NCI-H2107 treated with DMSO at 0.1 percent for 48 hours (cell line): ENCODE results near the gene PMM1.
"Not testable (repeated sequence)": the region's sequence is repeated elsewhere in the genome, so short reads cannot be mapped to it uniquely, and the experiment has no call there.

Experiments used
- DNase-seq: peaks from one replicate; lab custom pipeline; 2025; ENCODE audit not compliant: unreplicated experiment; lab: John Stamatoyannopoulos, UW

PMM1 gene

GRCh38 chr22:41589391-41590241, at the start of gene PMM1:
Gene PMM1, minus strand, starts transcription at chr22:41589840. Its CDS starts 35 bp downstream, at chr22:41589805.
- peak; percentile 91 for DNase-seq

GRCh38 chr22:41638748-41639147, 49.1 kb upstream of the PMM1 start:
- no peak for DNase-seq

GRCh38 chr22:41638124-41638523, 48.5 kb upstream of the PMM1 start:
- no peak for DNase-seq

GRCh38 chr22:41637623-41638022, 48.0 kb upstream of the PMM1 start:
- not testable (repeated sequence) for DNase-seq

- no peak for DNase-seq
Observed at GRCh38 chr22:41636467-41636866, 46.8 kb upstream of the PMM1 start.

- DNase-seq = not testable (repeated sequence)
Observed at GRCh38 chr22:41634610-41635009, 45.0 kb upstream of the PMM1 start.

GRCh38 chr22:41631615-41632014, 42.0 kb upstream of the PMM1 start:
- DNase-seq = not testable (repeated sequence)

- not testable (repeated sequence) for DNase-seq
Observed at GRCh38 chr22:41631115-41631514, 41.5 kb upstream of the PMM1 start.

- no peak for DNase-seq
Observed at GRCh38 chr22:41625577-41625976, 35.9 kb upstream of the PMM1 start.

- no peak for DNase-seq
Observed at GRCh38 chr22:41621911-41622179, 32.2 kb upstream of the PMM1 start.

GRCh38 chr22:41621099-41621910, 31.7 kb upstream of the PMM1 start, which contains the start of gene XRCC6:
Gene XRCC6, plus strand, starts transcription at chr22:41621295. Its CDS starts 710 bp downstream, at chr22:41622005.
- DNase-seq = peak; percentile 97

GRCh38 chr22:41620589-41621098, 31.0 kb upstream of the PMM1 start, which contains the start of gene DESI1:
Gene DESI1, minus strand, starts transcription at chr22:41621043. Its CDS starts 204 bp downstream, at chr22:41620839.
- no peak for DNase-seq

- no peak for DNase-seq
Observed at GRCh38 chr22:41619979-41620588, 30.4 kb upstream of the PMM1 start.

GRCh38 chr22:41613456-41613855, 23.8 kb upstream of the PMM1 start:
- no peak for DNase-seq

- no peak for DNase-seq
Observed at GRCh38 chr22:41612603-41613306, 23.1 kb upstream of the PMM1 start.

GRCh38 chr22:41608386-41608785, 18.7 kb upstream of the PMM1 start:
- no peak for DNase-seq

GRCh38 chr22:41603873-41604332, 14.3 kb upstream of the PMM1 start:
- no peak for DNase-seq

- DNase-seq = no peak
Observed at GRCh38 chr22:41600976-41601375, 11.3 kb upstream of the PMM1 start.

GRCh38 chr22:41598891-41599635, 9.4 kb upstream of the PMM1 start:
- no peak for DNase-seq

GRCh38 chr22:41598081-41598480, 8.4 kb upstream of the PMM1 start:
- no peak for DNase-seq
